ENCODE results near the gene GALNTL6. TPM values are rescaled to one million over a fixed set of nuclear protein-coding genes. Genes with fewer than 3 reads are reported as not detected.

GALNTL6 gene
- total RNA-seq, 1 donor from 2014 or later, result 2.1 TPM

- no peak overlapping the region for H3K4me3 ChIP-seq (ENCODE audit: low read length in 3 of 3)
- no peaks in the 10 kb centered on the region for H3K27me3 ChIP-seq (ENCODE audit: control insufficient read depth in 3 of 3, insufficient read depth in 3 of 3, low read length in 3 of 3)
- H3K9ac ChIP-seq (ENCODE audit: low read depth in 1 of 3, low read length in 3 of 3), result no peak overlapping the region
- no peaks in the 10 kb centered on the region for H3K9me3 ChIP-seq (ENCODE audit: control insufficient read depth in 3 of 3, low read length in 3 of 3)
- H3K4me1 ChIP-seq (ENCODE audit: control insufficient read depth in 3 of 3, insufficient read depth in 3 of 3, low read length in 3 of 3), result no peaks in the 10 kb centered on the region
- H3K27ac ChIP-seq (ENCODE audit: low read depth, low read length), result no peak overlapping the region
- no peaks in the 10 kb centered on the region for H3K36me3 ChIP-seq (ENCODE audit: control insufficient read depth in 3 of 3, insufficient read depth in 3 of 3, low read length in 3 of 3)
Observed at GRCh38 chr4:172207886-172208285, 394.7 kb downstream of the GALNTL6 start.

GRCh38 chr4:172220679-172221078 is 407.5 kb downstream of the GALNTL6 start:
- no peaks in the 10 kb centered on the region for H3K4me1 ChIP-seq (ENCODE audit: control insufficient read depth in 3 of 3, insufficient read depth in 3 of 3, low read length in 3 of 3)
- H3K27ac ChIP-seq (ENCODE audit: low read depth, low read length), result no peak overlapping the region
- H3K36me3 ChIP-seq (ENCODE audit: control insufficient read depth in 3 of 3, insufficient read depth in 3 of 3, low read length in 3 of 3), result no peaks in the 10 kb centered on the region
- no peaks in the 10 kb centered on the region for H3K9me3 ChIP-seq (ENCODE audit: control insufficient read depth in 3 of 3, low read length in 3 of 3)
- H3K4me3 ChIP-seq (ENCODE audit: low read length in 3 of 3), result no peak overlapping the region
- H3K27me3 ChIP-seq (ENCODE audit: control insufficient read depth in 3 of 3, insufficient read depth in 3 of 3, low read length in 3 of 3), result no peaks in the 10 kb centered on the region
- no peak overlapping the region for H3K9ac ChIP-seq (ENCODE audit: low read depth in 1 of 3, low read length in 3 of 3)

- H3K4me3 ChIP-seq (ENCODE audit: low read length in 3 of 3), result no peak overlapping the region
Observed at GRCh38 chr4:172225457-172225856, 412.3 kb downstream of the GALNTL6 start.

GRCh38 chr4:172232966-172233365 is 419.8 kb downstream of the GALNTL6 start:
- Histone ChIP-seq H3K9ac (ENCODE audit: low read depth in 1 of 3, low read length in 3 of 3) (no peak overlapping the region), H3K9me3 (ENCODE audit: control insufficient read depth in 3 of 3, low read length in 3 of 3) (no peaks in the 10 kb centered on the region), H3K4me3 (ENCODE audit: low read length in 3 of 3) (no peak overlapping the region), H3K4me1 (ENCODE audit: control insufficient read depth in 3 of 3, insufficient read depth in 3 of 3, low read length in 3 of 3) (no peaks in the 10 kb centered on the region), H3K27me3 (ENCODE audit: control insufficient read depth in 3 of 3, insufficient read depth in 3 of 3, low read length in 3 of 3) (no peaks in the 10 kb centered on the region), H3K36me3 (ENCODE audit: control insufficient read depth in 3 of 3, insufficient read depth in 3 of 3, low read length in 3 of 3) (no peaks in the 10 kb centered on the region), H3K27ac (ENCODE audit: low read depth, low read length) (no peak overlapping the region)

More at GRCh38 chr4:172225457-172225856, 412.3 kb downstream of the GALNTL6 start:
- Histone ChIP-seq H3K9me3 (ENCODE audit: control insufficient read depth in 3 of 3, low read length in 3 of 3) (no peaks in the 10 kb centered on the region), H3K4me1 (ENCODE audit: control insufficient read depth in 3 of 3, insufficient read depth in 3 of 3, low read length in 3 of 3) (no peaks in the 10 kb centered on the region), H3K27ac (ENCODE audit: low read depth, low read length) (no peak overlapping the region), H3K36me3 (ENCODE audit: control insufficient read depth in 3 of 3, insufficient read depth in 3 of 3, low read length in 3 of 3) (no peaks in the 10 kb centered on the region), H3K27me3 (ENCODE audit: control insufficient read depth in 3 of 3, insufficient read depth in 3 of 3, low read length in 3 of 3) (no peaks in the 10 kb centered on the region), H3K9ac (ENCODE audit: low read depth in 1 of 3, low read length in 3 of 3) (no peak overlapping the region)

GRCh38 chr4:172243551-172243950 is 430.3 kb downstream of the GALNTL6 start:
- no peaks in the 10 kb centered on the region for H3K4me1 ChIP-seq (ENCODE audit: control insufficient read depth in 3 of 3, insufficient read depth in 3 of 3, low read length in 3 of 3)
- H3K4me3 ChIP-seq (ENCODE audit: low read length in 3 of 3), result no peak overlapping the region
- no peak overlapping the region for H3K9ac ChIP-seq (ENCODE audit: low read depth in 1 of 3, low read length in 3 of 3)
- H3K36me3 ChIP-seq (ENCODE audit: control insufficient read depth in 3 of 3, insufficient read depth in 3 of 3, low read length in 3 of 3), result no peaks in the 10 kb centered on the region
- H3K9me3 ChIP-seq (ENCODE audit: control insufficient read depth in 3 of 3, low read length in 3 of 3), result peaks cover 0 to 2% (median 0%) of the 10 kb centered on the region in 3 donors
- H3K27me3 ChIP-seq (ENCODE audit: control insufficient read depth in 3 of 3, insufficient read depth in 3 of 3, low read length in 3 of 3), result no peaks in the 10 kb centered on the region
- no peak overlapping the region for H3K27ac ChIP-seq (ENCODE audit: low read depth, low read length)

- peaks cover 0 to 2% (median 0%) of the 10 kb centered on the region in 3 donors for H3K9me3 ChIP-seq (ENCODE audit: control insufficient read depth in 3 of 3, low read length in 3 of 3)
- no peaks in the 10 kb centered on the region for H3K27me3 ChIP-seq (ENCODE audit: control insufficient read depth in 3 of 3, insufficient read depth in 3 of 3, low read length in 3 of 3)
- no peak overlapping the region for H3K27ac ChIP-seq (ENCODE audit: low read depth, low read length)
- H3K4me3 ChIP-seq (ENCODE audit: low read length in 3 of 3), result no peak overlapping the region
- H3K9ac ChIP-seq (ENCODE audit: low read depth in 1 of 3, low read length in 3 of 3), result no peak overlapping the region
- no peaks in the 10 kb centered on the region for H3K36me3 ChIP-seq (ENCODE audit: control insufficient read depth in 3 of 3, insufficient read depth in 3 of 3, low read length in 3 of 3)
- no peaks in the 10 kb centered on the region for H3K4me1 ChIP-seq (ENCODE audit: control insufficient read depth in 3 of 3, insufficient read depth in 3 of 3, low read length in 3 of 3)
Observed at GRCh38 chr4:172245516-172245915, 432.3 kb downstream of the GALNTL6 start.

GRCh38 chr4:172253409-172253808 is 440.2 kb downstream of the GALNTL6 start:
- no peaks in the 10 kb centered on the region for H3K4me1 ChIP-seq (ENCODE audit: control insufficient read depth in 3 of 3, insufficient read depth in 3 of 3, low read length in 3 of 3)
- no peaks in the 10 kb centered on the region for H3K36me3 ChIP-seq (ENCODE audit: control insufficient read depth in 3 of 3, insufficient read depth in 3 of 3, low read length in 3 of 3)
- H3K9ac ChIP-seq (ENCODE audit: low read depth in 1 of 3, low read length in 3 of 3), result no peak overlapping the region
- H3K9me3 ChIP-seq (ENCODE audit: control insufficient read depth in 3 of 3, low read length in 3 of 3), result no peaks in the 10 kb centered on the region
- H3K27me3 ChIP-seq (ENCODE audit: control insufficient read depth in 3 of 3, insufficient read depth in 3 of 3, low read length in 3 of 3), result no peaks in the 10 kb centered on the region
- H3K27ac ChIP-seq (ENCODE audit: low read depth, low read length), result no peak overlapping the region
- no peak overlapping the region for H3K4me3 ChIP-seq (ENCODE audit: low read length in 3 of 3)

GRCh38 chr4:172256820-172257219 is 443.6 kb downstream of the GALNTL6 start:
- no peaks in the 10 kb centered on the region for H3K4me1 ChIP-seq (ENCODE audit: control insufficient read depth in 3 of 3, insufficient read depth in 3 of 3, low read length in 3 of 3)
- no peaks in the 10 kb centered on the region for H3K36me3 ChIP-seq (ENCODE audit: control insufficient read depth in 3 of 3, insufficient read depth in 3 of 3, low read length in 3 of 3)
- H3K27ac ChIP-seq (ENCODE audit: low read depth, low read length), result no peak overlapping the region
- H3K4me3 ChIP-seq (ENCODE audit: low read length in 3 of 3), result no peak overlapping the region
- H3K9me3 ChIP-seq (ENCODE audit: control insufficient read depth in 3 of 3, low read length in 3 of 3), result no peaks in the 10 kb centered on the region
- no peaks in the 10 kb centered on the region for H3K27me3 ChIP-seq (ENCODE audit: control insufficient read depth in 3 of 3, insufficient read depth in 3 of 3, low read length in 3 of 3)
- no peak overlapping the region for H3K9ac ChIP-seq (ENCODE audit: low read depth in 1 of 3, low read length in 3 of 3)

GRCh38 chr4:172270397-172270796 is 457.2 kb downstream of the GALNTL6 start:
- no peak overlapping the region for H3K27ac ChIP-seq (ENCODE audit: low read depth, low read length)
- no peaks in the 10 kb centered on the region for H3K36me3 ChIP-seq (ENCODE audit: control insufficient read depth in 3 of 3, insufficient read depth in 3 of 3, low read length in 3 of 3)
- H3K4me1 ChIP-seq (ENCODE audit: control insufficient read depth in 3 of 3, insufficient read depth in 3 of 3, low read length in 3 of 3), result no peaks in the 10 kb centered on the region
- no peak overlapping the region for H3K9ac ChIP-seq (ENCODE audit: low read depth in 1 of 3, low read length in 3 of 3)
- peaks cover 0 to 2% (median 0%) of the 10 kb centered on the region in 3 donors for H3K9me3 ChIP-seq (ENCODE audit: control insufficient read depth in 3 of 3, low read length in 3 of 3)
- H3K27me3 ChIP-seq (ENCODE audit: control insufficient read depth in 3 of 3, insufficient read depth in 3 of 3, low read length in 3 of 3), result no peaks in the 10 kb centered on the region
- H3K4me3 ChIP-seq (ENCODE audit: low read length in 3 of 3), result no peak overlapping the region

- Histone ChIP-seq H3K9me3 (ENCODE audit: control insufficient read depth in 3 of 3, low read length in 3 of 3) (no peaks in the 10 kb centered on the region), H3K4me3 (ENCODE audit: low read length in 3 of 3) (no peak overlapping the region), H3K27me3 (ENCODE audit: control insufficient read depth in 3 of 3, insufficient read depth in 3 of 3, low read length in 3 of 3) (no peaks in the 10 kb centered on the region), H3K4me1 (ENCODE audit: control insufficient read depth in 3 of 3, insufficient read depth in 3 of 3, low read length in 3 of 3) (no peaks in the 10 kb centered on the region), H3K27ac (ENCODE audit: low read depth, low read length) (no peak overlapping the region), H3K36me3 (ENCODE audit: control insufficient read depth in 3 of 3, insufficient read depth in 3 of 3, low read length in 3 of 3) (no peaks in the 10 kb centered on the region), H3K9ac (ENCODE audit: low read depth in 1 of 3, low read length in 3 of 3) (no peak overlapping the region)
Observed at GRCh38 chr4:172287117-172287516, 473.9 kb downstream of the GALNTL6 start.

- no peak overlapping the region for H3K4me3 ChIP-seq (ENCODE audit: low read length in 3 of 3)
- no peaks in the 10 kb centered on the region for H3K4me1 ChIP-seq (ENCODE audit: control insufficient read depth in 3 of 3, insufficient read depth in 3 of 3, low read length in 3 of 3)
- no peak overlapping the region for H3K9ac ChIP-seq (ENCODE audit: low read depth in 1 of 3, low read length in 3 of 3)
- no peaks in the 10 kb centered on the region for H3K27me3 ChIP-seq (ENCODE audit: control insufficient read depth in 3 of 3, insufficient read depth in 3 of 3, low read length in 3 of 3)
- no peaks in the 10 kb centered on the region for H3K9me3 ChIP-seq (ENCODE audit: control insufficient read depth in 3 of 3, low read length in 3 of 3)
- no peak overlapping the region for H3K27ac ChIP-seq (ENCODE audit: low read depth, low read length)
- no peaks in the 10 kb centered on the region for H3K36me3 ChIP-seq (ENCODE audit: control insufficient read depth in 3 of 3, insufficient read depth in 3 of 3, low read length in 3 of 3)
Observed at GRCh38 chr4:172305698-172306097, 492.5 kb downstream of the GALNTL6 start.

Measured in skeletal muscle tissue (tissue), 4 donors.